NCI-H1930 (cell line): Measurements from ENCODE around the gene RSRC1.
"Not testable (repeated sequence)": the region's sequence is repeated elsewhere in the genome, so short reads cannot be mapped to it uniquely, and the experiment has no call there.

Source experiments
- DNase-seq, 2 experiments: peaks; one replicate each; lab custom pipeline; 2025; lab: John Stamatoyannopoulos, UW

Gene RSRC1

DNA sequence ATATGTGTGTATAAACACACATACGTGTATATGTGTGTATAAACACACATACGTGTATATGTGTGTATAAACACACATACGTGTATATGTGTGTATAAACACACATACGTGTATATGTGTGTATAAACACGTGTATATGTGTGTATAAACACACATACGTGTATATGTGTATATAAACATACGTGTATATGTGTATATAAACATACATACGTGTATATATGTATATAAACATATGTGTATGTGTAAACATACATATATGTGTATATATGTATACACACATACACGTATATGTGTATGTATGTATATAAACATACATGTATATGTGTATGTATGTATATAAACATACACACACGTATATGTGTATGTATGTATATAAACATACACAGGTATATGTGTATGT is 119.1 kb downstream of the RSRC1 start:
- DNase-seq, result not testable (repeated sequence)

DNA sequence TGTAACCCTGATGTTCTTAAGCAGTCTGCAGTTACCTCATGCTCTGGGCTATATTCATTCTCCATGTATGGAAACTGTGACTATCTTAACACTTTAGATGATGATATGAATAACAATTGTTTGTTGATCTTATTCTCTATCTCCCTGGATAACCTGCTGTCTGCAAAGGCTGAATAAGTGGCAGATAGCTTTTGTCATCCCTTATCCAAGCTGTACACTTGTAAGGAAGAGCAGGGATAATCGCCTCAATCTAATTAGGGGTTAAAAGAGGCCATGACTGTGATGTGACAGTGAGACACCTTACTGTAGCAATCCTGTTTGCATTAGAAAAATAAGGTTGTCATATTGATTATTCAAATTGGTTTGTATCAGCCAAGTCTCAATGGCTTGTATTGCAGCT is 123.9 kb downstream of the RSRC1 start:
- no peak for DNase-seq

DNA sequence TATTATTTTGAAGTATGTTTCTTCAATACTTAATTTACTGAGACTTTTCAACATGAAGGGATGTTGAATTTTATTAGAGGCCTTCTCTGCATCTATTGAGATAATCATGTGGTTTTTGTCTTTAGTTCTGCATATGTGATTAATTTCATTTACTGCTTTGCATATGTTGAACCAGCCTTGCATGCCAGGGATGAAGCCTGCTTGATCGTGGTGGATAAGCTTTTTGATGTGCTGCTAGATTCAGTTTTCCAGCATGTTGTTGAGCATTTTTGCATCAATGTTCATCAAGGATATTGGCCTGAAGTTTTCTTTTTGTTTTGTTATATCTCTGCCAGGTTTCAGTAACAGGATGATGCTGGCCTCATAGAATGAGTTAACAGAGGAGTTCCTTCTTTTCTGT is 134.4 kb downstream of the RSRC1 start:
- no peak for DNase-seq

DNA sequence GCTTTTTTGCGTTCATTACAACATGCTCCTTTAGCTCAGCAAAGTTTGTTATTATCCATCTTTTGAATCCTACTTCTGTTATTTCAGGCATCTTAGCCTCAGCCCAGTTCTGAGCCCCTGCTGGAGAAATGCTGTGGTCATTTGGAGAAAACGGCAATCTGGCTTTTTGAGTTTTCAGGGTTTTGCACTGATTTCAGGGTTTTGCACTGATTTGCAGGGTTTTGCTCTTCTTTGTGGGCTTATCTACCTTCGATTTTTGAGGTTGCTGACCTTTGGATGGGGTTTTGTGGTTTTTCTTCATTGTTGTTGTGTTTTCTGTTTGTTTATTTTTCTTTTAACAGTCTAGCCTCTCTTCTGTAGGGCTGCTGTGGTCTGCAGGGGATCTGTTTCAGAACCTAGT is 137.4 kb downstream of the RSRC1 start:
- DNase-seq, result no peak

DNA sequence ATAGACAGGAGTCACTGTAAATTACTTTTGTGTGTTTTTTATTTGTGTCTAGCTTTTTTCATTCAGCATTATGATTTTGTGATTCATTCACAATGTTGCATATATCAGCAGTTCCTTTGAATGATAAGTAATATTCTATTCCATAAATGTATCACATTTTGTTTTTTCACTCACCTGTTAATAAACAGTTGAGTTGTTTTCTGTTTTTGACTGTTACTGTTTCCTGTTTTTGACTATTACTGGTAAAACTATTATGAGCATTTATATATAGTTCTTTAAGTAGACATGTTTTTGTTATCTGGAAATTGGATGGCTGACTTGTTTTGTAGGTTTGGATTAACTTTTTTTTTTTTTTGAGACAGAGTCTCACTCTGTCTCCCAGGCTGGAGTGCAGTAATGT is 138.4 kb downstream of the RSRC1 start:
- no peak for DNase-seq

DNA sequence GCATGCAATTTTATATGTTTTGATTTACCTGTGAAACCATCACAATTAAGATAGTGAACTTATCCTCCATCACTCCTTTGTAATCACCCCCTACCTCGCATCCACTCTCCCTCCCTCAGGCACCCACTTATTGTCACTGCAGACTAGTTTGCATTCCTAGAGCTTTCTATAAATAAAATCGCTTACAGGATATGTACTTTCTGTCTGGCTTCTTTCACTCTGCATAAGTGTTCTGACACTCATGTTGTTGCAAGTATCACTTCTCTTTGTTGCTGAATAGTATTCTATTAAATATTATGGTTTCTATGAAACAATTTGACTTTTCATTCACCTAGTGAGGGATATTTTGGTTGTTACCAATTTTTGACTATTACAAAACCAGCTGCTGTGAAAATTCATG is 139.3 kb downstream of the RSRC1 start:
- DNase-seq, result no peak

DNA sequence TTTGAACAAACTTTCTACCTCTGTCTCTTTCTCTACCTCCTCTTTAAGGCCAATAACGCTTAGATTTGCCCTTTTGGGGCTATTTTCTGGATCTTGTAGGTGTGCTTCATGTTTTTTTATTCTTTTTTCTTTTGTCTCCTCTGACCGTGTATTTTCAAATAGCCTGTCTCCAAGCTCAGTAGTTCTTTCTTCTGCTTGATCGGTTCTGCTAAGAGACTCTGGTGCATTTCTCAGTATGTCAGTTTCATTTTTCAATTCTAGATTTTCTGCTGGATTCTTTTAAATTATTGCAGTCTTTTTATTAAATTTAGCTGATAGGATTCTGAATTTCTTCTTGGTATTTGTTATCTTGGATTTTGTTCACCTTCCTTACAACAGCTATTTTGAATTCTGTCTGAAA is 148.7 kb downstream of the RSRC1 start:
- DNase-seq, result no peak

DNA sequence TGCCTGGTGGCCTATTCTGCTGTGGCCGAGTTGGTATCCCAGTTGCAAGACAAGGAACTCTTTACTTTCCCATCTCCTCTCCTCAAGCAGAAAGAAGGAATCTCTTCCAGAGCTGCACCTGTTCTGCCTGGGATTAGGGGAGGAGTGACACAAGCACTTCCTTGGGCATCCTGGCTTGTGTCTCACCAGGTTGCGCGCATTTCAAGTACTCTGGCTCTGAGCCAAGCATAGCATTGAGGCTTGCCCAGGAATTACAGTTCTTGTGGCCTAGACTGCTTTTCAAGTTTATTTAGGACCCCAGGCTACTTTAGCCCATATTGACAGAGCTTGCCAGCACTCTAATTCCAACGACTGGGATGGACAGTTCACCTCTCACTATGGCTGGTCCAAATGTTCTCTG is 150.5 kb downstream of the RSRC1 start:
- DNase-seq, result no peak

DNA sequence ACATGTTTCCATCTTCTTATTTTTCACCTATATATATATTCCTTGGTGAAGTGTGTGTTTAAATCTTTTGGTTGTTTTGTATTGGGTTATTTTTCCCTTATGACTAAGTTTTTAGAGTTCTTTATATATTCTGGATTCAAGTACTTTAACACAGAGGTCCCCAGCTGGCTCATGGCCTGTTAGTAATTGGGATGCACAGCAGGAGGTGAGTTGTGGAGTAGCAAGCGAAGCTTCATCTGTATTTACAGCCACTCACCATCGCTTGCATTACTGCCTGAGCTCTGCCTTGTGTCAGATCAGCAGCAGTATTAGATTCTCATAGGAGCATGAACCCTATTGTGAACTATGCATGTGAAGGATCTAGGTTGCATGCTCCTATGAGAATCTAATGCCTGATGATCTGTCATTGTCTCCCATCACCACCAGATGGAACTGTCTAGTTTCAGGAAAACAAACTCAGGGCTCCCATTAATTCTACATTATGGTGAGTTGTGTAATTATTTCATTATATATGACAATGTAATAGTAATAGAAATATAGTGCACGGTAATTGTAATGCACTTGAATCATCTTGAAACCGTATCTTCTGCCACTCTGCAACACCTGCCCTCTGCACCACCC is 151.6 kb downstream of the RSRC1 start:
- no peak for DNase-seq

DNA sequence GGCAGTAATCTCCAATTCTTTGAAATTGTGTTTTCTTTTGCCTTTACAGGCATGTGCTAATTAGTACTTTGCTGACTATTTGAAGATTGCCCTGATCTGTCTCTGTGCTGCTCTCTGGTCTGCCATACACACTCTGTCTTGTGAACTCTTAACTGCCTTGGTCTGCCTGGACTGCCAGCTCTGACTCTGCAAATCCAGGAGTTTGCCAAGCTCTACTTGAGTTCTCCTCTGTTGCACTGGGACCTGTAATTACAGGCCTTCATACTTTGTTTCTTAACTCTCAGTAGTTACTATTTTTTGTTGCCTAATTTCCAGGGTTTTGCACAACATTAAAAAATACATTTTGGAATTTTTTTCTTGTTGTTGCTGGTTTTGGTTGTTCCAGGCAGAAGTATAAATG is 155.0 kb downstream of the RSRC1 start:
- DNase-seq, result no peak

DNA sequence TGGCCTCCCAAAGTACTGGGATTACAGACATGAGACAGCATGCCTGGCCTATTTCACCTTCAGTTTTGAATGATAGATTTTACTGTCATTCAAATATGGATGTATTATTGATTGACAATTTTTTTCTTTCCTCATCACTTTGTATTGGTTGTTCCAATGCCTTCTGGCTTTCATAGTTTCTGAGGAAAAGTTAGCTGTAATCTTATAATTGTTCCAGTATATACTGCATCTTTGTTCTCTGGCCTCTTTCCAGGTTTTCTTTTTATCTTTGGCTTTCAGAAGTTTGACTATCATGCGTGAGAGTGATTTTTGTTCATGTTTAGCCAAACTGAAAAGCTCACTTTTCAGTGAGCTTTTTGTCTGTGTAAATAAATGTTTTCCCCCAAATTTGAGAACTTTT is 157.1 kb downstream of the RSRC1 start:
- DNase-seq, result no peak

DNA sequence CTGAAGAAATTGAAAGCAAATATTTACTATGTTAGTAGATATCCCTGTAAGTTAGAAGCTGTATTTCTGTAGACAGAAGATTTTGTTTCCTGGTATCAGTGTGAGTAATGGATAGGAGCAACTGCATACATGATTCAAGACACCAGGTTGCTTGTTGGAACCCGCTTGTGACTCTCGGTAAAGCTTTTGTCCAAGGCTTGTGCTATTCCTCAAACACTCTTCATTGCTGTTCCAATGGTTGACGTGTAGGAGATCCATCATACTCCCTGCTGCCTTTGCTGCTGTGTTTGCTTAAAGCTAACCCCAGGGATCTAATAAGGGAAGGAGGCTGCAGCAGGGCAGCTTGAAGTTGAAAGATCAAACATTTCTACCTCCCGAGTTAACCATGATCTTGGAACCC is 160.1 kb downstream of the RSRC1 start:
- no peak for DNase-seq

DNA sequence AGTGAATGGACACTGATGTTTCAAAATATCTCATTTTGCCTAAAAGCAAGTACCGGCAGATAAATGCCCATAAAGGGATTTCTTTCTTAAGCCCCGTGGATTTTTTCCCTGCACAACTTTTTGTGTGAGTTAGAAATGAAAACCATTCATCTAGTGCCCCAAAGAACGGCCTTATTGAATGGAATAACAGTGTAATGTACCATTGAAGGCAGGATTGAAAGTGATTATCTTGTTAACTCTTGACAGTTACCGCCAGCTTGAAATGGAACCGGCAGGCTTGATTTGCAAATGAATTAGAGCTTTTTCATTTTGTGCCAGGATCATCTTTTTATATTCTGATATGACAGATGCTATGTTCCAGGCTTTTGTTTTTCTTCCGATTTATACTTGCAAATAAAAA is 162.2 kb downstream of the RSRC1 start:
- no peak for DNase-seq

DNA sequence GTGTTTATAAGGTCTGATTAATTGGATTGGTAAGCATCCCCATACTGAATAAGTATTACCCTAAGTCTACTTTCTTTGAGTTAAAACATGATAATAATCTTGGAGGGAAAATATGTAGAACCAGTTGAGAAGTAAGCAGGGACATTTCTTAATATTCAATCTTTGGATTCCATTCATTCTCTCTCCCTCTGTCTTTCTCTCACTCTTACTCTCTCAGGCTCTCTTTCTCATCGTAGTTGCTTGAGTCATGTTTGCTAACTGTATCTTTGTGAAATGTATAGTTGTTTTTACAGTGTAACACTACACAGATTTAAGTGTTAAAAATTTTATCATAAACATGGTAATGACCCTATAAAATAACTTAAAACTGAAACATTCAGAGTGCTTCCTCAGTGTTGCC is 163.8 kb downstream of the RSRC1 start:
- no peak for DNase-seq

DNA sequence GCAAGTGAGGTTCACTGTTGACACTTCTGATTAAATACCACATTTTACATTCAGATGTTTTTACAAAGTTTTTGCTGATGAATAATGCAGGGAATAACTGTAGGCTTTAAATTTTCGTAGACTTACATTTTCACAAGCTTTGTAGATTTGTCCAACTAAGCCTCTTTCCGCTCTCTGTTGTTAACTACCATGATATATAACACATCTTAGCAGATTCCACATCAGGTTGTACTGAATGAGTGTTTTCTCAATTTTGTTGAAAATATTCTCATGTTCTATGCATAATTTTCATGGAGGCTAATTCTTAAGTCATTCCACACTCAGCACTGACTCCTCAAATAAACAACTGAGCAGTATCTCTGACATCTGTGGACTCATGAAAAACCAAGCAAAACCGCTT is 168.3 kb downstream of the RSRC1 start:
- no peak for DNase-seq

DNA sequence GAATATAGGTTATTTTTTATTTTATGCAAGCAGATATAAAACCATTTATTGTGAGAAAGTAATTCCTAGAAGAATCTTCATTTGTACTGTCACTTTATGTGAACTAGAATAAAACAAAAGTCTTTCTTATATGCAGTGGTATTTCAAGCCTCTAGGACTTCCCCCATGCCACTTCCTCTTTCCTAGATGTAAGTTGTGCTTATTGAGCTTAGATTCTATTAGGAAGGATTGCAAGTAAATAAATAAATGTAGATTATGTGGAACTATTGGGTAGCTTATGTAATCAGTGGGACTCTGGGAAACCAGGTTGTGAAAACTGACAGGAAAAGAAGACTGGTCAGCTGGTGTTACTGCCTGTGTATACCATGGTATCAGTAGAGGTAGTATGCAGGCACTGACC is 169.7 kb downstream of the RSRC1 start:
- DNase-seq, result no peak

DNA sequence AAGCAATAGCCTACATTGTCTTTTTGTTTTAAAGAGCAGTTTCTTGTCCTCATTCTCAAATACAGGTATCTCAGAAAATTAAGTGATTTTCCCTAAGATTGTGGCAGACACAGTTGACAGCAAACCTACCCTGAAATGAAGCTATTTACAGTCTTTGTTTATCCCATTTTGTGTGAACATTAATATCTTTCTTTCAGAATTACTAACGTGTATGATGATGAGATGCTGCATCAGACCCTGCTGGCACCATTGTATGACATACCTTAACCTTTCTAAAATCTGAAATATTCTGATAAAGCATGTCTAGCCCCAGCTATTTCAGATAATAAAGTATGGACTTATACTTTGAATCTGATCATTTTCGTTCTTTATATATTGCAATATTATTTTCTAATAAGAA is 185.9 kb downstream of the RSRC1 start:
- DNase-seq, result no peak

DNA sequence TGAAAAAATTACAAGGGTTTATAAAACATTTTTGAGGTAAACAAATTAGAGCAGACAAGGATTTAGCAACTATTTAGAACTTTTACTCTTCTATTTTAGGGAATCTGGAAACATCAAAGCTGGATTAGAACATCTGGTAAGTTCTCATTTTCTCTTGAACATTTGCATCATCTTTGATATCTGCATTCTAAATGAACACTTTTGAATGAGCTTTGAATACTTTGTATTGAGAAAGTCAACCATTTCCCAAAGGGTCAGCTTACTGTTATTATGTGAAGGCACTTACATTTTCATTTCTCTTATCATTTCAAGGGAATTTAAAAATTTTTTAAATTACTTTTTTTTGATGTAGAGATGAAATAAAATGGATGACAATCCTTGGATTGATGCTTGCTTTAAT is 188.1 kb downstream of the RSRC1 start:
- DNase-seq, result no peak

DNA sequence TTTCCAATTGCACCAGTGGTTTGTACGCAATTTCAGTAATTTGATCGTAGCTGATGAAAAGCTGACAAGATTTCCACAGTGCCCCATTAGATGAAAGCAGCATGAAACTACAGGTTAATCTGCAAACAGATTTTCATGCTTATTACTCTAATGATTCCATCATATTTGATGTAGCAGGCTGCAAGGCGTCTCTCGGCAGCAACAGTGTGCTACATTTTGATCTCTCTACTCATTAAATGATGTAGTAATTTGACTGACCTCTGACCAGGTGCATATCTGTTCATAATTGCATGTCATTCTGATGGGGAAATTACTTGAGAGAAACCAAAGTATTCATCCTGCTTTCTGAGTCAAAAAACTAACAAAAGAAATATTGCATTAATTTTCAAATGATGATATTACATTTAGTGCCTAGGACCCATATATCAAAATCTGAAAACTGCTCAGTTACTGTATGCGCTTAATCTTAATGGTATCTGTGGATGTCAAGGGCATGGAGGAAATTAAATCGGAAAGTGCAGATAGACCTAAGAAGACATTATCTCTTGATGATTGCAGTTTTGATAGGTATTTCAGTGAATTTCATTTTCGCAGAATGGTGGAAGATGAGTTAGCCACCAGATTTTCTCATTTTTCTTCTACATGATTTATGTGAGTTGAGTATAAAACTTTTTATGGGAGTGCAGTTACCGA is 198.5 kb downstream of the RSRC1 start:
- peak; percentile 45 to 69 for DNase-seq

DNA sequence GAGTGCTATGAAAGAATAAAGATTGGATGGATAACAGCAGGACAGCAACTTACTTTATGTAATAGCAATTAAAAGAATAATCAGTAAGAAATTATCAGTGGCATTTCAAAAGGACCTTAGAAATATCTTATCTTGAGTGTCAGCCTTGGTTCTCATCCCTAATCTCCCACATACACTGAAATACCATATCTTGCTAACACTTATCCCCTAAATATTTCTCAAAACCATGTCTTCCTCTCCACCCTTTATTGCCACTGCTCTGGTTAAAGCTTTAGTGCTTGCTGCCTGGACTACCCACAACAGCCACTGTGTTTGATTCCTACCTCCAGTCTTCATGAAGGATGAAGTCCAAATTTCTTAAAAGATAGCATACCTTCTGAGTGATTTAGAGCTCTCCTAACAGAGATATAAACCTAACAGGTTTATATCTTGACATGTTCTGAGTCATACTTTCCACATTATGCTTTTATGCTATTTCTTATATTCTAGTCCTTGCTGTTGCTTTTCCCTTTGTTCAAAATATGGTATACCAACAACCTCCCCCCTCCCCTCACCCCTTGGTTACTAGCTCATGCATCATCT is 202.8 kb downstream of the RSRC1 start:
- no peak for DNase-seq

DNA sequence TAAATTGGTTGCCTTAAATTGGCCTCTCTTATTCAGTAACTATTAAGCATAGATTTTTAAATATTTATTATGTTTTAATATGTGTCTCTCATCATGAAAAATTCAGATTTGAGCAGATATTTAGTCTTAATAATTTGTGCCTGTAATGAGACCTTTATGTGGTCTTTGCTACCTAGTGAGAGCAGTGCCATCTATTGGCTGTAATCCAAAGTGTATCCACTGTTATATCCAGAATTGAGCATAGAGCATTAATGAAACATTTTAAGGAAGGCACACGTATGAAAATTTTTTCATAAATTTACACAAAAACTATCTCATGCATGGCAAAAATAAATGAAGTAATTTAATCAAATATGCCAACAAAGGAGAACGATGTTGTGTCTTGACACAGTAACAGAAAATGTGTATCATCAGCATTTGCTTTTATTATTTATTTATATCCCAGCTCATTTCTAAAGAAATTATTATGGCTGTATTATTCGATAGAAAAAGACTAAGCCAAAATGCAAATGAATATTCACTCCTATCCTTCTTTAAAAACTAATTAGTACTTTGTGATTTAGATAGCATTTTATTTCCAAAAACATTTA is 203.5 kb downstream of the RSRC1 start:
- no peak for DNase-seq

DNA sequence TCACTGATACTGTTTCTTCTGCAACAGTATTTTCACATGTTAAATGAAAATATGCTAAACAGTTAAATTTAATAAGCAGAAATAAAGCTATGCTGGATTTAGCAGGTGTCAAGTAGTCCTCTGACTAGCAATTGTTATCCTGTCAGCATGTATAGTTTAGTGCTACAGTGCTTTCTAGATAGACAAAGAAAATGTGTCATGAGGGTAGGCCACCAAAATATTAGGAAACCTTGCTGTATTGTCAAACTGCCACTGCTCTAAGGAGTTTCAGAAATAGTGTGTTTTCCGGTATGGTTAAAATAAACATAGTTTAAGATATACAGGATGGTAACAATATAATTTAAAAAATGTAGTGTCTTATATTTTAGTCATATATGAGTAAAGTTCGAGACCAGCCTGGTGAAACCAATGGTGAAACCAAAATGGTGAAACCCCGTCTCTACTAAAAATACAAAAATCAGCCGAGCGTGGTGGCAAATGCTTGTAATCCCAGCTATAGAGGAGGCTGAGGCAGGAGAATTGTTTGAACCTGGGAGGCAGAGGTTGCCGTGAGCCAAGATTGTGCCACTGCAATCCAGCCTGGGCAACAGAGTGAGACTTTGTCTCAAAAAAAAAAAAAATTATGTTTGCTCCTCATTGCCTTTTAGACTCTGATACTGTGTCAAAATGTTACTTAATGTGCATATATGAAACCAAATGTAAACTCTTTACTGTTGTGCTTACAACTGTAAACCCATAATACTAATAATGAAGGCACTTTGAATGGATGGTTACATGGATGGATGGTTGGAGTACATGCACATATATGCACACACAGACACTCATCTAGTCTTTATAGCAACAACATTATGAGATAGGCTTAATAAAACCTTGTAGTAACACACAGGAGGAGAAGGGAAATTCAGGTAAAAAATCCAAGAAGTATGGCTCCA is 204.8 kb downstream of the RSRC1 start:
- DNase-seq, result no peak
